ENCODE data around the gene RHBDL1. TPM values are rescaled to one million over a fixed set of nuclear protein-coding genes. Genes with fewer than 3 reads are reported as not detected.
A peak's percentile ranks its signal among the peaks of the same experiment; 100 is the strongest.

RHBDL1 gene
- total and polyA plus RNA-seq, 2 of the 8 experiments (the other 6 are each of a cell fraction or from before 2014, with no cell fraction given): 4.0 to 8.1 TPM

GRCh38 chr16:695355-696089 lies 20.1 kb downstream of the RHBDL1 start:
- H4K20me1 ChIP-seq (replicated peaks in 1 of 2; ENCODE audit: control insufficient read depth in 1 of 2, insufficient read depth in 2 of 2, low read length in 2 of 2): peaks cover 0 to 13% of the 10 kb centered on the region in 2 experiments
- no peak overlapping the region for H2BK20ac ChIP-seq (ENCODE audit: low read length)
- no peak overlapping the region for H3K27ac ChIP-seq (ENCODE audit: low read depth, low read length)
- no peak for FAIRE-seq
- ChIA-PET CTCF (ENCODE audit: partially characterized antibody) (interaction anchor here (0.6 to 2.3 kb wide), 6 partner anchors 9 to 27 kb away, joined by 3 to 15 read pairs (median 4); no protein-coding TSS in a partner anchor), POLR2A (ENCODE audit: partially characterized antibody) (interaction anchor here (0.6 to 4.6 kb wide), 19 partner anchors 8 to 126 kb away, joined by 3 to 48 read pairs (median 4); partner anchors contain the start of genes ANTKMT, CCDC78, JMJD8 and METRN)
- H4K8ac ChIP-seq (ENCODE audit: extremely low read depth, insufficient read depth, low read length): peak overlapping the region; percentile 95
- H3K79me2 ChIP-seq (ENCODE audit: control insufficient read depth in 1 of 2, insufficient read depth in 2 of 2, low read length in 2 of 2): no peaks in the 10 kb centered on the region
- peak overlapping the region; percentile 87 to 88 for H3K4me2 ChIP-seq (ENCODE audit: insufficient read depth in 1 of 2, low read depth in 2 of 2, low read length in 2 of 2)
- no peak overlapping the region for H2AK5ac ChIP-seq (ENCODE audit: low read depth, low read length)
- no peak overlapping the region for H2BK120ac ChIP-seq (replicated peaks; ENCODE audit: low read depth, low read length)
- WGBS, 2 experiments (ENCODE audit: extremely low coverage in 1 of 2, insufficient coverage in 1 of 2, insufficient read length in 1 of 2, insufficient replicate concordance in 2 of 2, low coverage in 1 of 2, low lambda C conversion rate in 2 of 2, missing lambda C conversion rate in 1 of 2): 4% methylated on average over 67 of the region's 71 CpGs; no CpG with 5 or more reads in 1 of the 2 experiments
- peak overlapping the region; percentile 86 for H4K5ac ChIP-seq (ENCODE audit: insufficient read length, low read depth, low read length)
- no peak overlapping the region; the same call in 1 of the 2 replicates for H2BK15ac ChIP-seq (ENCODE audit: low read length)
- peak overlapping the region; percentile 95 for H4K91ac ChIP-seq (replicated peaks; ENCODE audit: insufficient read length, low read length)
- peak overlapping the region; percentile 87; the same call in 1 of the 2 replicates for H2AFZ ChIP-seq (ENCODE audit: low read length)
- H3K36me3 ChIP-seq (ENCODE audit: control insufficient read depth in 2 of 4, insufficient read depth in 4 of 4, low read length in 3 of 4): no peaks in the 10 kb centered on the region
- H2BK12ac ChIP-seq (ENCODE audit: low read depth, low read length): peak overlapping the region; percentile 45; the same call in 1 of the 2 replicates
- peaks cover 8 to 76% (median 53%) of the 10 kb centered on the region in 4 experiments for H3K27me3 ChIP-seq (replicated peaks in 1 of 4; ENCODE audit: control insufficient read depth in 3 of 4, extremely low read depth in 1 of 4, insufficient read depth in 3 of 4, low read length in 3 of 4)
- no peaks in the 10 kb centered on the region for H3K79me1 ChIP-seq (ENCODE audit: low read depth, low read length)
- H3K23me2 ChIP-seq (ENCODE audit: low read depth, low read length): peaks cover 8% of the 10 kb centered on the region; the same call in 1 of the 2 replicates
- H3K23ac ChIP-seq (ENCODE audit: insufficient read length): no peak overlapping the region
- peak overlapping the region in 1 of 4 experiments; percentile 20; a peak in 3 of 7 replicates for H3K9ac ChIP-seq (replicated peaks in 1 of 4; ENCODE audit: extremely low read depth in 1 of 4, low read depth in 3 of 4, low read length in 3 of 4)
- H3K4me3 ChIP-seq (ENCODE audit: extremely low read depth in 1 of 4, insufficient read depth in 2 of 4, low read depth in 3 of 4, low read length in 4 of 4): peak overlapping the region; percentile 47 to 73 (median 52)
- H3K4me1 ChIP-seq (replicated peaks in 1 of 4; ENCODE audit: control insufficient read depth in 3 of 4, insufficient read depth in 4 of 4, low read length in 3 of 4): peaks cover 0 to 13% (median 9%) of the 10 kb centered on the region in 4 experiments; a peak in 4 of 7 replicates
- H3K14ac ChIP-seq (ENCODE audit: insufficient read length): no peak overlapping the region
- H2BK5ac ChIP-seq (ENCODE audit: low read depth, low read length): no peak overlapping the region
- peak in 1 of 2 experiments; percentile 77 for DNase-seq (ENCODE audit: low read depth in 1 of 2, low spot score in 2 of 2)
- H3K4ac ChIP-seq (replicated peaks; ENCODE audit: insufficient read length, low read depth, low read length): peak overlapping the region; percentile 91
- H3K9me3 ChIP-seq (ENCODE audit: insufficient read depth in 2 of 2, low read depth in 1 of 2, low read length in 1 of 2): no peaks in the 10 kb centered on the region
- peak overlapping the region; percentile 76 for H3K18ac ChIP-seq (ENCODE audit: extremely low read depth, low read length)
- peak overlapping the region; percentile 25 for H3K56ac ChIP-seq (replicated peaks; ENCODE audit: insufficient read length, low read depth, low read length)
- TF ChIP-seq, protein P1, sequence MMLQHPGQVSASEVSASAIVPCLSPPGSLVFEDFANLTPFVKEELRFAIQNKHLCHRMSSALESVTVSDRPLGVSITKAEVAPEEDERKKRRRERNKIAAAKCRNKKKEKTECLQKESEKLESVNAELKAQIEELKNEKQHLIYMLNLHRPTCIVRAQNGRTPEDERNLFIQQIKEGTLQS (IDR thresholded peaks at IDR 0.05; ENCODE audit: insufficient read depth, low read depth, low read length): no peak
- peak; percentile 16; the same call in 1 of the 2 replicates for TF ChIP-seq TBP (IDR thresholded peaks at IDR 0.05; ENCODE audit: low read depth, low read length)
- TF ChIP-seq BCL11A (IDR thresholded peaks at IDR 0.05; ENCODE audit: low read depth in 2 of 2, low read length in 2 of 2): no peak
- TF ChIP-seq HDAC2 (IDR thresholded peaks at IDR 0.05; ENCODE audit: borderline replicate concordance in 1 of 2, low read depth in 2 of 2, low read length in 2 of 2): 0 out of 4 replicates have a peak, but pooled peaks of 1 of the 2 experiments have one; percentile 89
- no peak for TF ChIP-seq RFX5 (IDR thresholded peaks at IDR 0.05; ENCODE audit: borderline replicate concordance, low read depth, low read length)
- peak; percentile 96 for TF ChIP-seq MAX (IDR thresholded peaks at IDR 0.05)
- TF ChIP-seq TAF1 (IDR thresholded peaks at IDR 0.05; ENCODE audit: low read depth, low read length): 0 out of 2 replicates have a peak, but pooled peaks have one; percentile 20
- peak; percentile 78 for TF ChIP-seq YY1 (IDR thresholded peaks at IDR 0.05; ENCODE audit: low read depth, low read length)
- no peak for TF ChIP-seq ZNF274 (IDR thresholded peaks at IDR 0.05; ENCODE audit: borderline replicate concordance, extremely low read depth, low read length)
